ENCODE measurements around the gene DLX6.

Gene DLX6

DNA sequence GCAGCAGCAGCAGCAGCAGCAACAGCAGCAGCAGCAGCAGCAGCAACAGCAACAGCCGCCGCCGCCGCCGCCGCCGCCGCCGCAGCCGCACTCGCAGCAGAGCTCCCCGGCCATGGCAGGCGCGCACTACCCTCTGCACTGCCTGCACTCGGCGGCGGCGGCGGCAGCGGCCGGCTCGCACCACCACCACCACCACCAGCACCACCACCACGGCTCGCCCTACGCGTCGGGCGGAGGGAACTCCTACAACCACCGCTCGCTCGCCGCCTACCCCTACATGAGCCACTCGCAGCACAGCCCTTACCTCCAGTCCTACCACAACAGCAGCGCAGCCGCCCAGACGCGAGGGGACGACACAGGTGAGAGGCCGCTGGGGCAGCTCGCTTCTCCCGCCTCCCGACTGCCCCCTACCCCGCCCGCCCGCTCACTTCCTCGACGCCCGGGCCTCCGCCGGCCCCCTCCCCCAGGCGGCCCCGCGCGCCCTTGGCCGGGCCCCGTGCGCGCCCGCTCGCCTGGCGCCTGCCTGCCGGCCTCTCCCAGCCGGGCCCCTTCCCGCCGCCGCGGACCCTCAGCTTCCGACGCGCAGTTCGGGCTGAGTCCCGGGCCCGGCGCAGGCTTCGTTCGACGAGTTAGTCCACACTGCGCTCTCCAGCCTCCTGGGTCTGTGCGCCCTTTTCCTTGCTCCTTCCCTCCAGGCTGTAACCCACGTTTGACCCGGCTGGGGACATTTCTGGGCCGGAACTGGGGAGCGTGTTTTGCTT is 882 bp downstream of the DLX6 start:
- H3K4me3 ChIP-seq (ENCODE audit: control insufficient read depth, low read depth, low read length): peak overlapping the region; percentile 12
- TF ChIP-seq, protein P1, sequence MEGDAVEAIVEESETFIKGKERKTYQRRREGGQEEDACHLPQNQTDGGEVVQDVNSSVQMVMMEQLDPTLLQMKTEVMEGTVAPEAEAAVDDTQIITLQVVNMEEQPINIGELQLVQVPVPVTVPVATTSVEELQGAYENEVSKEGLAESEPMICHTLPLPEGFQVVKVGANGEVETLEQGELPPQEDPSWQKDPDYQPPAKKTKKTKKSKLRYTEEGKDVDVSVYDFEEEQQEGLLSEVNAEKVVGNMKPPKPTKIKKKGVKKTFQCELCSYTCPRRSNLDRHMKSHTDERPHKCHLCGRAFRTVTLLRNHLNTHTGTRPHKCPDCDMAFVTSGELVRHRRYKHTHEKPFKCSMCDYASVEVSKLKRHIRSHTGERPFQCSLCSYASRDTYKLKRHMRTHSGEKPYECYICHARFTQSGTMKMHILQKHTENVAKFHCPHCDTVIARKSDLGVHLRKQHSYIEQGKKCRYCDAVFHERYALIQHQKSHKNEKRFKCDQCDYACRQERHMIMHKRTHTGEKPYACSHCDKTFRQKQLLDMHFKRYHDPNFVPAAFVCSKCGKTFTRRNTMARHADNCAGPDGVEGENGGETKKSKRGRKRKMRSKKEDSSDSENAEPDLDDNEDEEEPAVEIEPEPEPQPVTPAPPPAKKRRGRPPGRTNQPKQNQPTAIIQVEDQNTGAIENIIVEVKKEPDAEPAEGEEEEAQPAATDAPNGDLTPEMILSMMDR (conservative IDR thresholded peaks at IDR 0.05; ENCODE audit: control insufficient read depth, insufficient read depth, low read depth, low read length): no peak
- peak; percentile 15 for DNase-seq (ENCODE audit: low read depth)

- no peak overlapping the region for H3K4me3 ChIP-seq (ENCODE audit: control insufficient read depth, low read depth, low read length)
- TF ChIP-seq, protein P1 (conservative IDR thresholded peaks at IDR 0.05; ENCODE audit: control insufficient read depth, insufficient read depth, low read depth, low read length): no peak
- no peak for DNase-seq (ENCODE audit: low read depth)
These were observed 1.6 kb downstream of the DLX6 start for GRCh38 chr7:97006816-97007582.

GRCh38 chr7:97007583-97007861 is 2.2 kb downstream of the DLX6 start:
- H3K4me3 ChIP-seq (ENCODE audit: control insufficient read depth, low read depth, low read length): no peak overlapping the region
- TF ChIP-seq, protein P1 (conservative IDR thresholded peaks at IDR 0.05; ENCODE audit: control insufficient read depth, insufficient read depth, low read depth, low read length): no peak
- DNase-seq (ENCODE audit: low read depth): no peak

DNA sequence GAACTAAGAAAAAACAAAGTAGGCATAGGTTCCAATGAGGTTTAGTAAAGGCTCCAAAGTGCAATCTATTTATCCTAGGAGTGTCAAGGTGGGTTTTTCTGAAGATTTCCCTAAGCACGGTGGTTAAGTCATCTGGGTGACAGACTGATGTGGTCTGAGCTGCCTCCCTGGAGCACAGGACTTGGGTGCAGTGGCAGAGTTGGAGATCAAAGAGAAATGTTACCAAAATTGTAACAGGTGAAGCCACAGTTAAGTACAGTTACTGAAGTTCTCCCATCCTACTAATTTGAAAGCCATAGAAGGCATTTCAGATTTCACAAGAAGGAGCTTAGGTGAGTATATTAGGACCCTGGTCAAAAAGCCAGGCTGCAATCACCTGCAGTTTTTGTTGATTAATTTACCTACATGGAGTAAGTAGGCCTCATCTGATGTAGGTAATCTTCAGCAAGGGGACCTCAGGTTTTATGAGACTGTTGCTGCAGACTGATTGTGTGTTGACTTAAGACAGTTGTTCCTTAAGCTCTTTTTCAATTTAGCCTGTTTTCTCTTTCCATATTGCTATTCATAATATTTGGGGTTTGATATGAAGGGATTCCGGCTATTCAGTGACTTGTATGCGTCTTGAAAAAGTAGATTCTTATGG is 3.0 kb downstream of the DLX6 start:
- DNase-seq (ENCODE audit: low read depth): no peak
- TF ChIP-seq, protein P1 (conservative IDR thresholded peaks at IDR 0.05; ENCODE audit: control insufficient read depth, insufficient read depth, low read depth, low read length): no peak
- H3K4me3 ChIP-seq (ENCODE audit: control insufficient read depth, low read depth, low read length): no peak overlapping the region

GRCh38 chr7:97009753-97010732 is 4.7 kb downstream of the DLX6 start:
- H3K4me3 ChIP-seq (ENCODE audit: control insufficient read depth, low read depth, low read length): no peak overlapping the region
- no peak for DNase-seq (ENCODE audit: low read depth)
- TF ChIP-seq, protein P1 (conservative IDR thresholded peaks at IDR 0.05; ENCODE audit: control insufficient read depth, insufficient read depth, low read depth, low read length): no peak

- TF ChIP-seq, protein P1 (conservative IDR thresholded peaks at IDR 0.05; ENCODE audit: control insufficient read depth, insufficient read depth, low read depth, low read length): no peak
- no peak for DNase-seq (ENCODE audit: low read depth)
- H3K4me3 ChIP-seq (ENCODE audit: control insufficient read depth, low read depth, low read length): no peak overlapping the region
These were observed 5.8 kb downstream of the DLX6 start for GRCh38 chr7:97011104-97011503.
